ENCODE results near the gene STON2. TPM values are rescaled to one million over a fixed set of nuclear protein-coding genes. Genes with fewer than 3 reads are reported as not detected.

The STON2 gene
- total and polyA plus RNA-seq, 2 of the 8 experiments (the other 6 are each of a cell fraction or from before 2014, with no cell fraction given) = 8.9 to 50.0 TPM

- TF ChIP-seq HDAC2 (IDR thresholded peaks at IDR 0.05; ENCODE audit: borderline replicate concordance in 1 of 2, low read depth in 2 of 2, low read length in 2 of 2) = no peak
- TF ChIP-seq NRF1 (IDR thresholded peaks at IDR 0.05; ENCODE audit: low read depth, low read length) = no peak
- TF ChIP-seq POLR2AphosphoS5 (IDR thresholded peaks at IDR 0.05; ENCODE audit: low read depth, low read length) = no peak
- TF ChIP-seq BCL11A (IDR thresholded peaks at IDR 0.05; ENCODE audit: low read depth in 2 of 2, low read length in 2 of 2) = no peak
- TF ChIP-seq RNF2 (IDR thresholded peaks at IDR 0.05; ENCODE audit: borderline replicate concordance, low read depth, low read length, missing control alignments, poor library complexity, severe bottlenecking) = no peak
- no peak for TF ChIP-seq RBBP5 (IDR thresholded peaks at IDR 0.05; ENCODE audit: borderline replicate concordance, low read depth, low read length)
- no peak for TF ChIP-seq TAF1 (IDR thresholded peaks at IDR 0.05; ENCODE audit: low read depth, low read length)
Observed at GRCh38 chr14:81435048-81435390, 34.9 kb upstream of the STON2 start (continued).

Measured in H1 (cell line).